OCI-LY3 (cell line): Measurements from ENCODE around the gene C2CD4A.
A peak's percentile ranks its signal among the peaks of the same experiment; 100 is the strongest.

ENCODE experiments used
- H2AFZ ChIP-seq: fragments of 200-600, 300-600 bp; shearing (Covaris generic); 2 replicates; pipeline ENCODE4 v1.6.0; 2014; ENCODE audit warnings: antibody characterized with exemption, low read depth, low read length
- H3K27ac ChIP-seq: fragments of 200-600, 300-600 bp; sonication (generic); 2 replicates; pipeline ENCODE4 v1.5.1; 2014; ENCODE audit warnings: mild to moderate bottlenecking, low read length, moderate library complexity, mixed read lengths
- H3K27me3 ChIP-seq: fragments of 200-600, 300-600 bp; sonication (generic); 2 replicates; pipeline ENCODE4 v1.6.1; 2014; ENCODE audit warnings: low read depth, low read length, mixed read lengths
- H3K36me3 ChIP-seq: fragments of 200-600, 300-600 bp; sonication (generic); replicated peaks from 2 replicates; pipeline ENCODE3; 2014; ENCODE audit warnings: low read depth, low read length, mixed read lengths
- H3K4me1 ChIP-seq: fragments of 300-600, 200-600 bp; sonication (generic); 2 replicates; pipeline ENCODE4 v1.6.1; 2014; ENCODE audit warnings: low read length, mixed read lengths
- H3K4me2 ChIP-seq: fragments of 200-600, 300-600 bp; sonication (generic); 2 replicates; pipeline ENCODE4 v1.6.1; 2014; ENCODE audit warnings: low read length, mixed read lengths
- H3K4me3 ChIP-seq: fragments of 300-600, 200-600 bp; sonication (generic); 2 replicates; pipeline ENCODE4 v1.5.1; 2014; ENCODE audit warnings: antibody characterized with exemption, mild to moderate bottlenecking, low read length, moderate library complexity
- H3K79me2 ChIP-seq: fragments of 300-600, 200-600 bp; shearing (Covaris generic); 2 replicates; pipeline ENCODE4 v1.6.1; 2014; ENCODE audit warnings: mild to moderate bottlenecking, low read length, mixed read lengths
- H3K9ac ChIP-seq: fragments of 300-600, 200-600 bp; shearing (Covaris generic); 2 replicates; pipeline ENCODE4 v1.6.0; 2014; ENCODE audit warnings: mild to moderate bottlenecking, low read length, moderate library complexity
- H3K9me3 ChIP-seq: fragments of 200-600, 300-600 bp; shearing (Covaris generic); 2 replicates; pipeline ENCODE4 v1.6.1; 2014; ENCODE audit warnings: low read length, mixed read lengths; ENCODE audit not compliant: insufficient read depth
- H4K20me1 ChIP-seq: fragments of 200-600, 300-600 bp; sonication (generic); 2 replicates; pipeline ENCODE4 v1.6.1; 2016; ENCODE audit warnings: low read length, mixed read lengths; ENCODE audit not compliant: insufficient read depth
- CTCF ChIP-seq: fragments of 200-600, 300-600 bp; sonication (generic); IDR thresholded peaks from 2 replicates; pipeline ENCODE4 v1.5.1; 2014; ENCODE audit warnings: antibody characterized with exemption, low read length, low read depth
- EZH2phosphoT487 ChIP-seq: fragments of 200-600 bp; shearing (Covaris generic); IDR thresholded peaks from 2 replicates; pipeline ENCODE4 v1.6.1; 2018; ENCODE audit warnings: antibody characterized with exemption, mixed run types, low read depth

Gene C2CD4A

GRCh38 chr15:62060113-62060895 lies 6.5 kb upstream of the C2CD4A start, which contains the start of gene VPS13C:
Gene VPS13C, minus strand, starts transcription at chr15:62060447. Its CDS starts 73 bp downstream, at chr15:62060374.
- H2AFZ ChIP-seq = peak within 1 kb of the TSS; percentile 72
- peaks cover 36% of the 10 kb centered on the region for H3K4me1 ChIP-seq
- H3K36me3 ChIP-seq = peaks cover 15% of the 10 kb centered on the region
- H3K4me3 ChIP-seq = peak within 1 kb of the TSS; percentile 87
- peaks cover 23% of the 10 kb centered on the region for H4K20me1 ChIP-seq
- peaks cover 10% of the 10 kb centered on the region; the same call in 1 of the 2 replicates for H3K27me3 ChIP-seq
- peaks cover 49% of the 10 kb centered on the region for H3K79me2 ChIP-seq
- TF ChIP-seq EZH2phosphoT487 (no peak), CTCF (peak; percentile 68)
- H3K4me2 ChIP-seq = peak within 1 kb of the TSS; percentile 81
- H3K9me3 ChIP-seq = no peaks in the 10 kb centered on the region
- peak within 1 kb of the TSS; percentile 96 for H3K9ac ChIP-seq
- H3K27ac ChIP-seq = peak within 1 kb of the TSS; percentile 93

DNA sequence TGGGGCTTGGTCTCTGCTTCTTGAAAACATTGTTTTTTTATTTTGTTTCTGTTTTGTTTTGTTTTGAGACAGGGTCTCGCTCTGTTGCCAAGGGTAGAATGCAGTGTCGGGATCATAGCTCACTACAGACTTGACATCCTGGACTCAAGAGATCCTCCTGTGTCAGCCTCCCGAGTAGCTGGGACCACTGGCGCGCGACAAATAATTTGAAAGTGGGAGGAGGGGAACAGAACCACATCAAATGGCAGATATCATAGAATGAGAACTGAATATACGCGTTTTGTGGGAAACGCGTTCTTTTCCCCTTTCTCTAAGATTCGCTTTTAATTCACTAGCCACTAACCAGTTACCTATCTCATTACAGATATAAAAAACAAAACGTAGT lies 5.9 kb upstream of the C2CD4A start:
- TF ChIP-seq CTCF = no peak
- TF ChIP-seq EZH2phosphoT487 = no peak
- H3K4me1 ChIP-seq = peaks cover 33% of the 10 kb centered on the region
- peaks cover 17% of the 10 kb centered on the region for H4K20me1 ChIP-seq
- peak overlapping the region; percentile 93 for H3K27ac ChIP-seq
- peaks cover 43% of the 10 kb centered on the region for H3K79me2 ChIP-seq
- H3K36me3 ChIP-seq = peaks cover 10% of the 10 kb centered on the region
- H3K27me3 ChIP-seq = peaks cover 10% of the 10 kb centered on the region; the same call in 1 of the 2 replicates
- peak overlapping the region; percentile 72 for H2AFZ ChIP-seq
- H3K9me3 ChIP-seq = no peaks in the 10 kb centered on the region
- H3K4me3 ChIP-seq = peak overlapping the region; percentile 87
- peak overlapping the region; percentile 61 for H3K9ac ChIP-seq
- peak overlapping the region; percentile 77 for H3K4me2 ChIP-seq

DNA sequence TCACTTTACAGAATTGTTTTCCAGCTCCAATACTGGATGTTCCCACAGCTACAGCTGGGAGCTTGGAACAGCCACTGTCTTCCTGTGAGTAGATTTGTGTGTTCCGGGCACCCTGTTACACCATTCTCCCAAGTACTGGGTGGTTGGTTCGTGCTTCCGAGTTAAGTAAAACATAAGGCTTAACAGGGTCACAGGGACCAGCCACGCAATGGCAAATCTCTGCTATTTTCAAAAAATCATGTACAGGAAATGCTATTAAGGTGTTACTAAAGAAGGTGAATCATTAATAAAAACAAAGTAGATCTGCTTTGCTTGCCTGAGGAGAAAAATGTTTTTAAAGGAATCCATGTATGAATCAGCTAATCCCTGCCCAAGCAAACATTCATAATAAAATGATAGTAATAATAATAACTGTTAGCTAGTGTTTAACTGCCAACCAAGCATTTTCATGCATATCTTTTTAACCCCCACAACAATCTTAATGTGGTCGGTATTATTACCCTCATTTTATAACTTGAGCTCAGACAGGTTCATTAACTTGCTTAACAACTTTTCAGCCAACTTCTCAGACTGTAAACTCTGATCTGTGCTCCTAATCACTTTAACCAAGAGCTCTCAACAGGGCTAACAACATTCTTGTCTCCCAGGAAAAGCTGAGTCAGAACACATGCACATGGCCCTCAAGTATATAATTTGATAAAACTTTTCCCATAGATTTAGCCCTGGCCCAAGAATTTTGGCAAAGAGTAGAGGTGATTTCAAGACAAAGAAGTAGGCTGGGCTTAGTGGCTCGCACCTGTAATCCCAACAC lies 2.7 kb upstream of the C2CD4A start:
- no peak for TF ChIP-seq CTCF
- no peak for TF ChIP-seq EZH2phosphoT487
- H3K9ac ChIP-seq = no peak overlapping the region
- no peak overlapping the region for H3K4me2 ChIP-seq
- no peak overlapping the region for H3K27ac ChIP-seq
- H3K27me3 ChIP-seq = peaks cover 13% of the 10 kb centered on the region; the same call in 1 of the 2 replicates
- no peaks in the 10 kb centered on the region for H4K20me1 ChIP-seq
- H3K36me3 ChIP-seq = no peaks in the 10 kb centered on the region
- no peak overlapping the region for H2AFZ ChIP-seq
- peaks cover 32% of the 10 kb centered on the region for H3K4me1 ChIP-seq
- peaks cover 12% of the 10 kb centered on the region for H3K79me2 ChIP-seq
- no peak overlapping the region for H3K4me3 ChIP-seq
- H3K9me3 ChIP-seq = no peaks in the 10 kb centered on the region
